WTC11 (cell line): Measurements from ENCODE around the gene ZNF853. TPM values are rescaled to one million over a fixed set of nuclear protein-coding genes. Genes with fewer than 3 reads are reported as not detected.

Experiments used
- ATAC-seq: fragments of 200-7000 bp; cut with Tn5 transposase; 2 replicates; pipeline ENCODE4 v1.10.0; 2021; ENCODE audit warnings: mild to moderate bottlenecking, moderate library complexity
- CTCF ChIA-PET: fragments of 300-600 bp; sonication (Branson Sonifier 250); formaldehyde crosslinking; loops from one replicate; lab custom pipeline; 2021; ENCODE audit warnings: antibody characterized with exemption; lab: Charles Lee
- POLR2A ChIA-PET: fragments of 350-600 bp; sonication (Branson Sonifier 250); formaldehyde crosslinking; loops from one replicate; lab custom pipeline; 2021; ENCODE audit warnings: antibody characterized with exemption; lab: Charles Lee
- DNase-seq: peaks from one replicate; pipeline ENCODE4 v3.0.0; 2021; ENCODE audit warnings: low spot score
- H3K27ac Mint-ChIP-seq: 2 replicates; pipeline ENCODE4 v1.8.0; 2021; ENCODE audit warnings: mixed read lengths
- H3K27me3 Mint-ChIP-seq: 2 replicates; pipeline ENCODE4 v1.8.0; 2021; ENCODE audit warnings: low read depth, mild to moderate bottlenecking, moderate library complexity, mixed read lengths
- H3K36me3 Mint-ChIP-seq: 2 replicates; pipeline ENCODE4 v1.8.0; 2021; ENCODE audit warnings: mixed read lengths
- H3K4me1 Mint-ChIP-seq: 2 replicates; pipeline ENCODE4 v1.8.0; 2022; ENCODE audit warnings: mixed read lengths
- H3K4me3 Mint-ChIP-seq: 2 replicates; pipeline ENCODE4 v1.8.0; 2021; ENCODE audit warnings: mild to moderate bottlenecking, moderate library complexity, mixed read lengths
- H3K9me3 Mint-ChIP-seq: 2 replicates; pipeline ENCODE4 v1.8.0; 2021; ENCODE audit warnings: mixed read lengths
- ETV6 ChIP-seq: sonication (generic); formaldehyde crosslinking; IDR thresholded peaks from 2 replicates; pipeline ENCODE4 v1.8.1; 2022; ENCODE audit warnings: mild to moderate bottlenecking, missing genetic modification reagents
- FOXP1 ChIP-seq: sonication (generic); formaldehyde crosslinking; IDR thresholded peaks from 2 replicates; pipeline ENCODE4 v1.8.0; 2022; ENCODE audit warnings: missing genetic modification reagents, mild to moderate bottlenecking, moderate library complexity, borderline replicate concordance
- NFE2L1 ChIP-seq: sonication (generic); formaldehyde crosslinking; IDR thresholded peaks from 2 replicates; pipeline ENCODE4 v1.8.1; 2023; ENCODE audit warnings: missing genetic modification reagents
- SOX15 ChIP-seq: fragments of 250-450 bp; sonication (Bioruptor Pico); IDR thresholded peaks from 2 replicates; pipeline ENCODE4 v1.9.0; 2021; ENCODE audit warnings: mild to moderate bottlenecking
- TCF7 ChIP-seq: sonication (generic); formaldehyde crosslinking; IDR thresholded peaks from 2 replicates; pipeline ENCODE4 v1.8.0; 2022; ENCODE audit warnings: mild to moderate bottlenecking, low read depth, missing genetic modification reagents, moderate library complexity
- TEAD4 ChIP-seq: sonication (generic); formaldehyde crosslinking; IDR thresholded peaks from 2 replicates; pipeline ENCODE4 v1.8.0; 2022; ENCODE audit warnings: mild to moderate bottlenecking, missing genetic modification reagents
- ZBTB21 ChIP-seq: sonication (generic); formaldehyde crosslinking; IDR thresholded peaks from 2 replicates; pipeline ENCODE4 v1.8.1; 2023; ENCODE audit warnings: mild to moderate bottlenecking, missing genetic modification reagents, borderline replicate concordance
- ZNF671 ChIP-seq: fragments of 250-450 bp; sonication (Bioruptor Pico); IDR thresholded peaks from 2 replicates; pipeline ENCODE4 v1.8.0; 2021; ENCODE audit warnings: mild to moderate bottlenecking
- total RNA-seq: library from RNA; stranded (reverse); gene quantifications from 3 replicates; pipeline ENCODE4 v1.2.3, GENCODE V29; 2021
- TF ChIP-seq, protein P1 (sequence below): fragments of 250-450 bp; sonication (Bioruptor Pico); IDR thresholded peaks from 2 replicates; pipeline ENCODE4 v1.8.0; 2021; ENCODE audit warnings: mild to moderate bottlenecking
- TF ChIP-seq, protein P2 (sequence below): sonication (generic); formaldehyde crosslinking; IDR thresholded peaks from 2 replicates; pipeline ENCODE4 v1.8.0; 2022; ENCODE audit warnings: mild to moderate bottlenecking, missing genetic modification reagents
- TF ChIP-seq, protein P3 (sequence below): sonication (generic); formaldehyde crosslinking; IDR thresholded peaks from 2 replicates; pipeline ENCODE4 v1.8.0; 2023; ENCODE audit warnings: missing genetic modification reagents
- TF ChIP-seq, protein P4 (sequence below): fragments of 200-600 bp; IDR thresholded peaks from 2 replicates; pipeline ENCODE4 v1.8.0; 2022; ENCODE audit warnings: antibody characterized with exemption
- TF ChIP-seq, protein P5 (sequence below): sonication (generic); formaldehyde crosslinking; conservative IDR thresholded peaks from 2 replicates; pipeline ENCODE4 v1.8.1; 2023; ENCODE audit warnings: mild to moderate bottlenecking, low read depth, missing genetic modification reagents, moderate library complexity
- TF ChIP-seq, protein P6 (sequence below): sonication (generic); formaldehyde crosslinking; IDR thresholded peaks from 2 replicates; pipeline ENCODE4 v1.8.1; 2023; ENCODE audit warnings: mild to moderate bottlenecking, missing genetic modification reagents
- TF ChIP-seq, protein P7 (sequence below): sonication (generic); formaldehyde crosslinking; IDR thresholded peaks from 2 replicates; pipeline ENCODE4 v1.8.0; 2022; ENCODE audit warnings: missing genetic modification reagents

The ZNF853 gene
- total RNA-seq, 1 experiment from 2014 or later = 7.7 TPM

DNA sequence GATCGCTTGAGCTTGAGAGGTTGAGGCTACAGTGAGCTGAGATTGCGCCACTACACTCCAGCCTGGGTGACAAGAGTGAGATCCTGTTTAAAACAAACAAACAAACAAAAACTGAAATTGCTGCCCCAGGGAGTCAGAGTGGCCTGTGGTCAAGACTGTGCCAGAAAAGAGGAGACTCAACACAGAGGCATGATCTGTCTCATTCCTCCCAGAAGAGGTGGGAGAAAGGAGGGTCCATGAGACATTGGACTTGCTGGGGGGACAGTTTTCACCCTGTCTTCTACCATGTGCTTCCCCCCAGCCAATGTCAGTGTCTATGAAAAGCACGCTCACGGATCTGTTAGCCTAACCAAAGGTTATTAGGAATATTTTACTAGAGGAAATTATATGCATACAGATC is 3.2 kb downstream of the ZNF853 start:
- no peak for DNase-seq
- ChIA-PET CTCF (no interaction called here), POLR2A (interaction anchor here (1.1 kb wide), 1 partner anchor 105 kb away, joined by 3 read pairs; no protein-coding TSS in a partner anchor)

More for the DNA sequence above, 3.2 kb downstream of the ZNF853 start:
- Mint-ChIP-seq H3K36me3 (peaks cover 14% of the 10 kb centered on the region), H3K4me1 (peaks cover 12% of the 10 kb centered on the region), H3K27ac (no peak overlapping the region), H3K9me3 (no peaks in the 10 kb centered on the region), H3K4me3 (no peak overlapping the region), H3K27me3 (peaks cover 5% of the 10 kb centered on the region; the same call in 1 of the 2 replicates)
- ATAC-seq = no peak
- TF ChIP-seq, protein P1, sequence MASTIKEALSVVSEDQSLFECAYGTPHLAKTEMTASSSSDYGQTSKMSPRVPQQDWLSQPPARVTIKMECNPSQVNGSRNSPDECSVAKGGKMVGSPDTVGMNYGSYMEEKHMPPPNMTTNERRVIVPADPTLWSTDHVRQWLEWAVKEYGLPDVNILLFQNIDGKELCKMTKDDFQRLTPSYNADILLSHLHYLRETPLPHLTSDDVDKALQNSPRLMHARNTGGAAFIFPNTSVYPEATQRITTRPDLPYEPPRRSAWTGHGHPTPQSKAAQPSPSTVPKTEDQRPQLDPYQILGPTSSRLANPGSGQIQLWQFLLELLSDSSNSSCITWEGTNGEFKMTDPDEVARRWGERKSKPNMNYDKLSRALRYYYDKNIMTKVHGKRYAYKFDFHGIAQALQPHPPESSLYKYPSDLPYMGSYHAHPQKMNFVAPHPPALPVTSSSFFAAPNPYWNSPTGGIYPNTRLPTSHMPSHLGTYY (CRISPR knock-in tag) = no peak
- TF ChIP-seq, protein P2, sequence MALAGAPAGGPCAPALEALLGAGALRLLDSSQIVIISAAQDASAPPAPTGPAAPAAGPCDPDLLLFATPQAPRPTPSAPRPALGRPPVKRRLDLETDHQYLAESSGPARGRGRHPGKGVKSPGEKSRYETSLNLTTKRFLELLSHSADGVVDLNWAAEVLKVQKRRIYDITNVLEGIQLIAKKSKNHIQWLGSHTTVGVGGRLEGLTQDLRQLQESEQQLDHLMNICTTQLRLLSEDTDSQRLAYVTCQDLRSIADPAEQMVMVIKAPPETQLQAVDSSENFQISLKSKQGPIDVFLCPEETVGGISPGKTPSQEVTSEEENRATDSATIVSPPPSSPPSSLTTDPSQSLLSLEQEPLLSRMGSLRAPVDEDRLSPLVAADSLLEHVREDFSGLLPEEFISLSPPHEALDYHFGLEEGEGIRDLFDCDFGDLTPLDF (CRISPR knock-in tag) = no peak
- TF ChIP-seq ETV6 (no peak), ZBTB21 (CRISPR knock-in tag) (no peak), SOX15 (CRISPR knock-in tag) (no peak), ZNF671 (CRISPR knock-in tag) (no peak), TCF7 (CRISPR knock-in tag) (no peak), FOXP1 (CRISPR knock-in tag) (no peak), NFE2L1 (CRISPR knock-in tag) (no peak), TEAD4 (CRISPR knock-in tag) (no peak)
- TF ChIP-seq, protein P3, sequence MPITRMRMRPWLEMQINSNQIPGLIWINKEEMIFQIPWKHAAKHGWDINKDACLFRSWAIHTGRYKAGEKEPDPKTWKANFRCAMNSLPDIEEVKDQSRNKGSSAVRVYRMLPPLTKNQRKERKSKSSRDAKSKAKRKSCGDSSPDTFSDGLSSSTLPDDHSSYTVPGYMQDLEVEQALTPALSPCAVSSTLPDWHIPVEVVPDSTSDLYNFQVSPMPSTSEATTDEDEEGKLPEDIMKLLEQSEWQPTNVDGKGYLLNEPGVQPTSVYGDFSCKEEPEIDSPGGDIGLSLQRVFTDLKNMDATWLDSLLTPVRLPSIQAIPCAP (CRISPR knock-in tag) = no peak
- TF ChIP-seq, protein P4, sequence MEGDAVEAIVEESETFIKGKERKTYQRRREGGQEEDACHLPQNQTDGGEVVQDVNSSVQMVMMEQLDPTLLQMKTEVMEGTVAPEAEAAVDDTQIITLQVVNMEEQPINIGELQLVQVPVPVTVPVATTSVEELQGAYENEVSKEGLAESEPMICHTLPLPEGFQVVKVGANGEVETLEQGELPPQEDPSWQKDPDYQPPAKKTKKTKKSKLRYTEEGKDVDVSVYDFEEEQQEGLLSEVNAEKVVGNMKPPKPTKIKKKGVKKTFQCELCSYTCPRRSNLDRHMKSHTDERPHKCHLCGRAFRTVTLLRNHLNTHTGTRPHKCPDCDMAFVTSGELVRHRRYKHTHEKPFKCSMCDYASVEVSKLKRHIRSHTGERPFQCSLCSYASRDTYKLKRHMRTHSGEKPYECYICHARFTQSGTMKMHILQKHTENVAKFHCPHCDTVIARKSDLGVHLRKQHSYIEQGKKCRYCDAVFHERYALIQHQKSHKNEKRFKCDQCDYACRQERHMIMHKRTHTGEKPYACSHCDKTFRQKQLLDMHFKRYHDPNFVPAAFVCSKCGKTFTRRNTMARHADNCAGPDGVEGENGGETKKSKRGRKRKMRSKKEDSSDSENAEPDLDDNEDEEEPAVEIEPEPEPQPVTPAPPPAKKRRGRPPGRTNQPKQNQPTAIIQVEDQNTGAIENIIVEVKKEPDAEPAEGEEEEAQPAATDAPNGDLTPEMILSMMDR = no peak
- TF ChIP-seq, protein P5, sequence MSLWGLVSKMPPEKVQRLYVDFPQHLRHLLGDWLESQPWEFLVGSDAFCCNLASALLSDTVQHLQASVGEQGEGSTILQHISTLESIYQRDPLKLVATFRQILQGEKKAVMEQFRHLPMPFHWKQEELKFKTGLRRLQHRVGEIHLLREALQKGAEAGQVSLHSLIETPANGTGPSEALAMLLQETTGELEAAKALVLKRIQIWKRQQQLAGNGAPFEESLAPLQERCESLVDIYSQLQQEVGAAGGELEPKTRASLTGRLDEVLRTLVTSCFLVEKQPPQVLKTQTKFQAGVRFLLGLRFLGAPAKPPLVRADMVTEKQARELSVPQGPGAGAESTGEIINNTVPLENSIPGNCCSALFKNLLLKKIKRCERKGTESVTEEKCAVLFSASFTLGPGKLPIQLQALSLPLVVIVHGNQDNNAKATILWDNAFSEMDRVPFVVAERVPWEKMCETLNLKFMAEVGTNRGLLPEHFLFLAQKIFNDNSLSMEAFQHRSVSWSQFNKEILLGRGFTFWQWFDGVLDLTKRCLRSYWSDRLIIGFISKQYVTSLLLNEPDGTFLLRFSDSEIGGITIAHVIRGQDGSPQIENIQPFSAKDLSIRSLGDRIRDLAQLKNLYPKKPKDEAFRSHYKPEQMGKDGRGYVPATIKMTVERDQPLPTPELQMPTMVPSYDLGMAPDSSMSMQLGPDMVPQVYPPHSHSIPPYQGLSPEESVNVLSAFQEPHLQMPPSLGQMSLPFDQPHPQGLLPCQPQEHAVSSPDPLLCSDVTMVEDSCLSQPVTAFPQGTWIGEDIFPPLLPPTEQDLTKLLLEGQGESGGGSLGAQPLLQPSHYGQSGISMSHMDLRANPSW (CRISPR knock-in tag) = no peak
- TF ChIP-seq, protein P6, sequence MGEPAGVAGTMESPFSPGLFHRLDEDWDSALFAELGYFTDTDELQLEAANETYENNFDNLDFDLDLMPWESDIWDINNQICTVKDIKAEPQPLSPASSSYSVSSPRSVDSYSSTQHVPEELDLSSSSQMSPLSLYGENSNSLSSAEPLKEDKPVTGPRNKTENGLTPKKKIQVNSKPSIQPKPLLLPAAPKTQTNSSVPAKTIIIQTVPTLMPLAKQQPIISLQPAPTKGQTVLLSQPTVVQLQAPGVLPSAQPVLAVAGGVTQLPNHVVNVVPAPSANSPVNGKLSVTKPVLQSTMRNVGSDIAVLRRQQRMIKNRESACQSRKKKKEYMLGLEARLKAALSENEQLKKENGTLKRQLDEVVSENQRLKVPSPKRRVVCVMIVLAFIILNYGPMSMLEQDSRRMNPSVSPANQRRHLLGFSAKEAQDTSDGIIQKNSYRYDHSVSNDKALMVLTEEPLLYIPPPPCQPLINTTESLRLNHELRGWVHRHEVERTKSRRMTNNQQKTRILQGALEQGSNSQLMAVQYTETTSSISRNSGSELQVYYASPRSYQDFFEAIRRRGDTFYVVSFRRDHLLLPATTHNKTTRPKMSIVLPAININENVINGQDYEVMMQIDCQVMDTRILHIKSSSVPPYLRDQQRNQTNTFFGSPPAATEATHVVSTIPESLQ (CRISPR knock-in tag) = no peak
- TF ChIP-seq, protein P7, sequence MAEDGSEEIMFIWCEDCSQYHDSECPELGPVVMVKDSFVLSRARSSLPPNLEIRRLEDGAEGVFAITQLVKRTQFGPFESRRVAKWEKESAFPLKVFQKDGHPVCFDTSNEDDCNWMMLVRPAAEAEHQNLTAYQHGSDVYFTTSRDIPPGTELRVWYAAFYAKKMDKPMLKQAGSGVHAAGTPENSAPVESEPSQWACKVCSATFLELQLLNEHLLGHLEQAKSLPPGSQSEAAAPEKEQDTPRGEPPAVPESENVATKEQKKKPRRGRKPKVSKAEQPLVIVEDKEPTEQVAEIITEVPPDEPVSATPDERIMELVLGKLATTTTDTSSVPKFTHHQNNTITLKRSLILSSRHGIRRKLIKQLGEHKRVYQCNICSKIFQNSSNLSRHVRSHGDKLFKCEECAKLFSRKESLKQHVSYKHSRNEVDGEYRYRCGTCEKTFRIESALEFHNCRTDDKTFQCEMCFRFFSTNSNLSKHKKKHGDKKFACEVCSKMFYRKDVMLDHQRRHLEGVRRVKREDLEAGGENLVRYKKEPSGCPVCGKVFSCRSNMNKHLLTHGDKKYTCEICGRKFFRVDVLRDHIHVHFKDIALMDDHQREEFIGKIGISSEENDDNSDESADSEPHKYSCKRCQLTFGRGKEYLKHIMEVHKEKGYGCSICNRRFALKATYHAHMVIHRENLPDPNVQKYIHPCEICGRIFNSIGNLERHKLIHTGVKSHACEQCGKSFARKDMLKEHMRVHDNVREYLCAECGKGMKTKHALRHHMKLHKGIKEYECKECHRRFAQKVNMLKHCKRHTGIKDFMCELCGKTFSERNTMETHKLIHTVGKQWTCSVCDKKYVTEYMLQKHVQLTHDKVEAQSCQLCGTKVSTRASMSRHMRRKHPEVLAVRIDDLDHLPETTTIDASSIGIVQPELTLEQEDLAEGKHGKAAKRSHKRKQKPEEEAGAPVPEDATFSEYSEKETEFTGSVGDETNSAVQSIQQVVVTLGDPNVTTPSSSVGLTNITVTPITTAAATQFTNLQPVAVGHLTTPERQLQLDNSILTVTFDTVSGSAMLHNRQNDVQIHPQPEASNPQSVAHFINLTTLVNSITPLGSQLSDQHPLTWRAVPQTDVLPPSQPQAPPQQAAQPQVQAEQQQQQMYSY (CRISPR knock-in tag) = no peak
